A549 (cell line): ENCODE measurements around the gene LRRC1. TPM values are rescaled to one million over a fixed set of nuclear protein-coding genes. Genes with fewer than 3 reads are reported as not detected.

ENCODE experiments used
- ATAC-seq, 2 experiments: fragments of 200-7000 bp in 1 of 2; fragments of >200 bp in 1 of 2; cut with Nextera tagmentation in 1 of 2; cut with Tn5 transposase in 1 of 2; 3 replicates each; pipeline versions ENCODE4 v1.8.0 to v1.9.1; 2018 to 2020; ENCODE audit warnings: mild to moderate bottlenecking in 1 of 2, moderate library complexity in 1 of 2
- CTCF ChIA-PET: fragments of 300-600 bp; sonication (Branson Sonifier 250); formaldehyde crosslinking; extraction: SDS; loops from one replicate; lab custom pipeline; 2021; ENCODE audit warnings: antibody characterized with exemption, inconsistent platforms; lab: Yijun Ruan, JAX
- POLR2A ChIA-PET: fragments of 350-600 bp; formaldehyde crosslinking; extraction: SDS; loops from one replicate; lab custom pipeline; 2021; ENCODE audit warnings: antibody characterized with exemption, inconsistent platforms; lab: Yijun Ruan, JAX
- DNase-seq, 2 experiments: peaks; one replicate each; pipeline versions ENCODE4 v3.0.0 to v3.0.0-alpha.2; 2011 to 2016; ENCODE audit warnings: low read depth in 1 of 2, low spot score in 1 of 2
- FAIRE-seq: peaks from 2 replicates; lab custom pipeline; 2011; peaks lifted over from hg19 to GRCh38; lab: Jason Lieb, UNC
- H3K27ac ChIP-seq, 2 experiments: fragments of >200 bp; sonication (Bioruptor Twin); formaldehyde crosslinking; 3 replicates each; pipeline ENCODE4 v1.5.1; 2016 to 2017
- H3K4me1 ChIP-seq: fragments of >200 bp; sonication (Bioruptor Twin); formaldehyde crosslinking; 3 replicates; pipeline ENCODE4 v1.6.1; 2016
- H3K4me2 ChIP-seq: fragments of >200 bp; sonication (Bioruptor Twin); formaldehyde crosslinking; 3 replicates; pipeline ENCODE4 v1.6.1; 2016
- H3K4me3 ChIP-seq: fragments of >200 bp; sonication (Bioruptor Twin); formaldehyde crosslinking; 3 replicates; pipeline ENCODE4 v1.5.1; 2016
- H3K9me3 ChIP-seq: fragments of >200 bp; sonication (Bioruptor Twin); formaldehyde crosslinking; 3 replicates; pipeline ENCODE4 v1.6.1; 2016
- BHLHE40 ChIP-seq: IDR thresholded peaks from 2 replicates; pipeline ENCODE4 v1.6.1; 2012; ENCODE audit warnings: low read depth, low read length, inconsistent platforms
- CEBPB ChIP-seq, 2 experiments: fragments of >200 bp in 1 of 2; sonication (Bioruptor Twin) in 1 of 2; formaldehyde crosslinking in 1 of 2; IDR thresholded peaks; 2 replicates each; pipeline ENCODE4 v1.6.1; 2012 to 2016
- EHF ChIP-seq: fragments of 250-450 bp; sonication (Bioruptor Pico); IDR thresholded peaks from 2 replicates; pipeline ENCODE4 v1.5.0; 2020; ENCODE audit warnings: mild to moderate bottlenecking
- EHMT2 ChIP-seq: fragments of 200-600 bp; sonication (generic); IDR thresholded peaks from 2 replicates; pipeline ENCODE4 v1.6.1; 2016; ENCODE audit warnings: antibody characterized with exemption, low read depth, mild to moderate bottlenecking, moderate library complexity
- EP300 ChIP-seq, 2 experiments: fragments of >200 bp; sonication (Bioruptor Twin); formaldehyde crosslinking; IDR thresholded peaks; 2 replicates in 1 of 2; 3 replicates in 1 of 2; pipeline ENCODE4 v1.6.1; 2016 to 2017
- ESRRA ChIP-seq: fragments of 150-350 bp; IDR thresholded peaks from 2 replicates; pipeline ENCODE4 v1.6.1; 2014; ENCODE audit warnings: mild to moderate bottlenecking, low read length, borderline replicate concordance
- FOSB ChIP-seq: fragments of 250-450 bp; sonication (Bioruptor Pico); IDR thresholded peaks from 2 replicates; pipeline ENCODE4 v1.5.0; 2020; ENCODE audit warnings: mild to moderate bottlenecking, moderate library complexity
- HDAC2 ChIP-seq: fragments of 200-600 bp; sonication (generic); IDR thresholded peaks from 2 replicates; pipeline ENCODE4 v1.6.1; 2016
- HES2 ChIP-seq: fragments of >200 bp; sonication (Bioruptor Twin); formaldehyde crosslinking; IDR thresholded peaks from 2 replicates; pipeline ENCODE4 v1.6.1; 2016
- HEYL ChIP-seq: fragments of 250-450 bp; sonication (Bioruptor Pico); IDR thresholded peaks from 2 replicates; pipeline ENCODE4 v1.8.0; 2021; ENCODE audit warnings: mild to moderate bottlenecking, moderate library complexity
- HOXB5 ChIP-seq: fragments of 250-450 bp; sonication (Bioruptor Pico); IDR thresholded peaks from 2 replicates; pipeline ENCODE4 v1.5.0; 2020; ENCODE audit warnings: mild to moderate bottlenecking, moderate library complexity
- JUN ChIP-seq, 2 experiments: fragments of >200 bp; sonication (Bioruptor Twin); formaldehyde crosslinking; IDR thresholded peaks; 2 replicates in 1 of 2; 3 replicates in 1 of 2; pipeline ENCODE4 v1.6.1; 2016 to 2017
- MAX ChIP-seq: IDR thresholded peaks from 2 replicates; pipeline ENCODE4 v1.6.1; 2012
- NPAS2 ChIP-seq: fragments of 250-450 bp; sonication (Bioruptor Pico); IDR thresholded peaks from 2 replicates; pipeline ENCODE4 v1.8.0; 2022; ENCODE audit warnings: mild to moderate bottlenecking, moderate library complexity, borderline replicate concordance
- RAD21 ChIP-seq, 2 experiments: fragments of >200 bp in 1 of 2; sonication (Bioruptor Twin) in 1 of 2; formaldehyde crosslinking in 1 of 2; IDR thresholded peaks in 1 of 2; conservative IDR thresholded peaks in 1 of 2; 2 replicates in 1 of 2; 3 replicates in 1 of 2; pipeline ENCODE4 v1.6.1; 2012 to 2018; ENCODE audit warnings: inconsistent platforms in 1 of 2
- REST ChIP-seq: fragments of 200-600 bp; sonication (generic); IDR thresholded peaks from 2 replicates; pipeline ENCODE4 v1.6.1; 2016; ENCODE audit warnings: antibody characterized with exemption, mild to moderate bottlenecking, moderate library complexity
- RFX5 ChIP-seq: fragments of 450-650 bp; IDR thresholded peaks from 2 replicates; pipeline ENCODE4 v1.7.1; 2014; ENCODE audit warnings: antibody characterized with exemption, mild to moderate bottlenecking, moderate library complexity
- RNF2 ChIP-seq: fragments of 200-600 bp; sonication (generic); IDR thresholded peaks from 2 replicates; pipeline ENCODE4 v1.6.1; 2016; ENCODE audit warnings: low read depth, mild to moderate bottlenecking, antibody characterized with exemption, moderate library complexity, borderline replicate concordance
- SMC3 ChIP-seq: fragments of >200 bp; sonication (Bioruptor Twin); formaldehyde crosslinking; IDR thresholded peaks from 3 replicates; pipeline ENCODE4 v1.6.1; 2018; ENCODE audit warnings: inconsistent platforms
- TP53 ChIP-seq: fragments of 250-450 bp; sonication (Bioruptor Pico); IDR thresholded peaks from 2 replicates; pipeline ENCODE4 v1.5.0; 2021; ENCODE audit warnings: mild to moderate bottlenecking, moderate library complexity
- USF2 ChIP-seq: fragments of 450-650 bp; IDR thresholded peaks from 2 replicates; pipeline ENCODE4 v1.6.1; 2014; ENCODE audit warnings: antibody characterized with exemption
- ZC3H11A ChIP-seq: fragments of 450-650 bp; IDR thresholded peaks from 2 replicates; pipeline ENCODE4 v1.6.1; 2014; ENCODE audit warnings: antibody characterized with exemption, mild to moderate bottlenecking
- ZNF302 ChIP-seq: fragments of 250-450 bp; sonication (Bioruptor Pico); IDR thresholded peaks from 2 replicates; pipeline ENCODE4 v1.9.0; 2021; ENCODE audit warnings: inconsistent platforms, mild to moderate bottlenecking, moderate library complexity
- ZSCAN20 ChIP-seq: fragments of 250-450 bp; sonication (Bioruptor Pico); IDR thresholded peaks from 2 replicates; pipeline ENCODE4 v1.8.0; 2022; ENCODE audit warnings: mild to moderate bottlenecking, moderate library complexity
- WGBS: methylation state at CpG from one replicate; pipeline ENCODE4 v1.1.6; 2017; ENCODE audit errors: missing lambda C conversion rate; 5-methylcytosine and 5-hydroxymethylcytosine counted together
- polyA plus RNA-seq, 4 experiments: library from polyadenylated mRNA; depleted of rRNA in 3 of 4; stranded (reverse); fragments of >200 nt; fragmentation: RNase III in 1 of 4; extraction: RNeasy Plus Mini Kit Qiagen cat#74134 plus additional on column Dnase treatment in 1 of 4; gene quantifications; 2 replicates in 3 of 4; 3 replicates in 1 of 4; pipeline ENCODE4 v1.2.3, GENCODE V29; 2011 to 2017

Gene LRRC1
- polyA plus RNA-seq, 2 of the 4 experiments (the other 2 are of a cell fraction): 5.2 to 8.0 TPM

- Histone ChIP-seq H3K9me3 (no peaks in the 10 kb centered on the region), H3K27ac (no peak overlapping the region), H3K4me2 (no peak overlapping the region), H3K4me1 (peaks cover 13% of the 10 kb centered on the region; the same call in 2 of the 3 replicates), H3K4me3 (no peak overlapping the region)
- no peak for ATAC-seq
- TF ChIP-seq EP300 (IDR thresholded peaks at IDR 0.05) (no peak), TP53 (no peak), ZNF302 (CRISPR knock-in tag) (no peak), FOSB (CRISPR knock-in tag) (no peak), SMC3 (no peak), NPAS2 (CRISPR knock-in tag) (no peak), MAX (no peak)
- ChIA-PET CTCF (no interaction called here), POLR2A (no interaction called here)
- 96% methylated on average over 5 of the region's 5 CpGs for WGBS
- FAIRE-seq: no peak
- DNase-seq: no peak
Measured at GRCh38 chr6:53864781-53865180, 70.0 kb downstream of the LRRC1 start.

GRCh38 chr6:53866226-53866625 lies 71.4 kb downstream of the LRRC1 start:
- POLR2A ChIA-PET: no interaction called here
- no peak for DNase-seq
- CTCF ChIA-PET: no interaction called here
- no peak for FAIRE-seq
- Histone ChIP-seq H3K4me1 (peaks cover 13% of the 10 kb centered on the region; the same call in 2 of the 3 replicates), H3K4me2 (no peak overlapping the region), H3K9me3 (no peaks in the 10 kb centered on the region), H3K4me3 (no peak overlapping the region), H3K27ac (no peak overlapping the region)
- WGBS: 67% methylated on average over 4 of the region's 4 CpGs
- no peak for ATAC-seq
- TF ChIP-seq HES2: no peak
- TF ChIP-seq ZSCAN20: no peak
- TF ChIP-seq RNF2: no peak
- TF ChIP-seq TP53: no peak
- no peak for TF ChIP-seq RAD21 (conservative IDR thresholded peaks at IDR 0.05 in 1 of 2, IDR thresholded peaks at IDR 0.05 in 1 of 2)
- TF ChIP-seq ZC3H11A: no peak
- no peak for TF ChIP-seq ESRRA
- TF ChIP-seq EHMT2: no peak

GRCh38 chr6:53868626-53869025 lies 73.8 kb downstream of the LRRC1 start:
- TF ChIP-seq ZC3H11A: no peak
- no peak for TF ChIP-seq HOXB5 (CRISPR knock-in tag)
- no peak overlapping the region for H3K4me2 ChIP-seq
- DNase-seq (no peak), FAIRE-seq (no peak), ATAC-seq (no peak)
- no peaks in the 10 kb centered on the region for H3K4me1 ChIP-seq
- CTCF ChIA-PET: interaction anchor here (0.7 kb wide), 1 partner anchor 169 kb away, joined by 3 read pairs; no protein-coding TSS in a partner anchor
- no peaks in the 10 kb centered on the region for H3K9me3 ChIP-seq
- POLR2A ChIA-PET: no interaction called here
- H3K27ac ChIP-seq: no peak overlapping the region
- H3K4me3 ChIP-seq: no peak overlapping the region

- Histone ChIP-seq H3K4me2 (no peak overlapping the region), H3K27ac (no peak overlapping the region), H3K4me3 (no peak overlapping the region), H3K9me3 (no peaks in the 10 kb centered on the region), H3K4me1 (no peaks in the 10 kb centered on the region)
- FAIRE-seq (no peak), DNase-seq (no peak), ATAC-seq (no peak)
- POLR2A ChIA-PET: no interaction called here
- TF ChIP-seq USF2: no peak
- no peak for TF ChIP-seq HOXB5 (CRISPR knock-in tag)
- TF ChIP-seq JUN (IDR thresholded peaks at IDR 0.05): no peak
- no peak for TF ChIP-seq EHF (CRISPR knock-in tag)
- TF ChIP-seq HDAC2: no peak
- no peak for TF ChIP-seq BHLHE40
- TF ChIP-seq RFX5: no peak
- TF ChIP-seq REST: no peak
- no peak for TF ChIP-seq HEYL (CRISPR knock-in tag)
- TF ChIP-seq CEBPB (IDR thresholded peaks at IDR 0.05): no peak
- TF ChIP-seq ZSCAN20: no peak
- no peak for TF ChIP-seq EP300 (IDR thresholded peaks at IDR 0.05)
- whole genome bisulfite sequencing: 66% methylated on average over 6 of the region's 6 CpGs
- CTCF ChIA-PET: no interaction called here
Measured at GRCh38 chr6:53869964-53870363, 75.2 kb downstream of the LRRC1 start.
